H1 (cell line): ENCODE data around the gene FAAP100. TPM values are rescaled to one million over a fixed set of nuclear protein-coding genes. Genes with fewer than 3 reads are reported as not detected.

Source experiments
- CTCF ChIA-PET: fragments of 300-600 bp; sonication (Branson Sonifier 250); formaldehyde crosslinking; loops from one replicate; lab custom pipeline; 2021; ENCODE audit not compliant: partially characterized antibody; lab: Charles Lee
- POLR2A ChIA-PET: fragments of 300-600 bp; sonication (Branson Sonifier 250); formaldehyde crosslinking; loops from one replicate; lab custom pipeline; 2021; ENCODE audit warnings: inconsistent platforms; ENCODE audit not compliant: partially characterized antibody; lab: Charles Lee
- DNase-seq, 2 experiments: peaks; one replicate each; pipeline versions ENCODE4 v3.0.0 to v3.0.0-alpha.2; 2010 to 2022; ENCODE audit warnings: low spot score in 2 of 2, low read depth in 1 of 2, mixed read lengths in 1 of 2
- FAIRE-seq: peaks from 2 replicates; lab custom pipeline; 2011; peaks lifted over from hg19 to GRCh38; lab: Jason Lieb, UNC
- H2AFZ ChIP-seq: 2 replicates; pipeline ENCODE4 v1.8.1; 2012; ENCODE audit warnings: low read length, inconsistent platforms
- H2AK5ac ChIP-seq: 2 replicates; pipeline ENCODE4 v1.6.1; 2013; ENCODE audit warnings: low read depth, low read length
- H2BK120ac ChIP-seq: replicated peaks from 2 replicates; pipeline ENCODE3; 2013; ENCODE audit warnings: low read depth, low read length, inconsistent platforms
- H2BK12ac ChIP-seq: 2 replicates; pipeline ENCODE4 v1.6.1; 2013; ENCODE audit warnings: low read depth, low read length
- H2BK15ac ChIP-seq: 2 replicates; pipeline ENCODE4 v1.6.1; 2013; ENCODE audit warnings: low read length
- H2BK20ac ChIP-seq: 2 replicates; pipeline ENCODE4 v1.6.1; 2013; ENCODE audit warnings: low read length
- H2BK5ac ChIP-seq: 2 replicates; pipeline ENCODE4 v1.6.1; 2013; ENCODE audit warnings: low read depth, low read length
- H3K14ac ChIP-seq: 2 replicates; pipeline ENCODE4 v1.6.1; 2013; ENCODE audit warnings: inconsistent platforms; ENCODE audit not compliant: insufficient read length
- H3K18ac ChIP-seq: 2 replicates; pipeline ENCODE4 v1.6.1; 2013; ENCODE audit warnings: low read length; ENCODE audit errors: extremely low read depth
- H3K23ac ChIP-seq: 2 replicates; pipeline ENCODE4 v1.6.1; 2013; ENCODE audit warnings: inconsistent platforms; ENCODE audit not compliant: insufficient read length
- H3K23me2 ChIP-seq: 2 replicates; pipeline ENCODE4 v1.6.1; 2013; ENCODE audit warnings: low read depth, low read length
- H3K27ac ChIP-seq: 2 replicates; pipeline ENCODE4 v1.6.1; 2011; ENCODE audit warnings: low read depth, low read length, inconsistent platforms
- H3K27me3 ChIP-seq, 4 experiments: replicated peaks in 1 of 4; 1 replicate in 1 of 4; 2 replicates in 3 of 4; pipeline versions ENCODE4 v1.6.1 to v1.8.1; 2011 to 2013; ENCODE audit warnings: low read length in 3 of 4, mild to moderate bottlenecking in 3 of 4, inconsistent platforms in 2 of 4, mixed read lengths in 2 of 4, moderate library complexity in 1 of 4; ENCODE audit not compliant: control insufficient read depth in 3 of 4, insufficient read depth in 3 of 4; ENCODE audit errors: extremely low read depth in 1 of 4
- H3K36me3 ChIP-seq, 4 experiments: 2 replicates each; pipeline versions ENCODE4 v1.6.1 to v1.8.1; 2011 to 2013; ENCODE audit warnings: mild to moderate bottlenecking in 4 of 4, low read length in 3 of 4, moderate library complexity in 2 of 4, control low read depth in 1 of 4, inconsistent platforms in 1 of 4; ENCODE audit not compliant: insufficient read depth in 4 of 4, control insufficient read depth in 2 of 4
- H3K4ac ChIP-seq: replicated peaks from 2 replicates; pipeline ENCODE3; 2013; ENCODE audit warnings: low read length, low read depth, mixed read lengths, inconsistent platforms; ENCODE audit not compliant: insufficient read length
- H3K4me1 ChIP-seq, 4 experiments: replicated peaks in 1 of 4; 1 replicate in 1 of 4; 2 replicates in 3 of 4; pipeline versions ENCODE4 v1.6.1 to v1.8.1; 2011 to 2013; ENCODE audit warnings: low read length in 3 of 4, inconsistent platforms in 2 of 4, mixed read lengths in 1 of 4; ENCODE audit not compliant: insufficient read depth in 4 of 4, control insufficient read depth in 3 of 4
- H3K4me2 ChIP-seq, 2 experiments: 2 replicates each; pipeline versions ENCODE4 v1.6.1 to v1.8.1; 2011 to 2013; ENCODE audit warnings: low read depth in 2 of 2, low read length in 2 of 2, control low read depth in 1 of 2, inconsistent platforms in 1 of 2, mild to moderate bottlenecking in 1 of 2; ENCODE audit not compliant: insufficient read depth in 1 of 2
- H3K4me3 ChIP-seq, 4 experiments: fragments of 200-600, 300-600 bp in 1 of 4; sonication (generic), shearing (Covaris generic), sonication (Bioruptor Twin) in 1 of 4; 2 replicates each; pipeline versions ENCODE4 v1.5.1 to v1.8.1; 2011 to 2016; ENCODE audit warnings: low read length in 4 of 4, low read depth in 3 of 4, control low read depth in 2 of 4, inconsistent platforms in 2 of 4, mild to moderate bottlenecking in 2 of 4, mixed read lengths in 1 of 4, moderate library complexity in 1 of 4; ENCODE audit not compliant: insufficient read depth in 2 of 4; ENCODE audit errors: extremely low read depth in 1 of 4
- H3K56ac ChIP-seq: replicated peaks from 2 replicates; pipeline ENCODE3; 2013; ENCODE audit warnings: low read depth, mild to moderate bottlenecking, mixed read lengths, low read length, inconsistent platforms; ENCODE audit not compliant: insufficient read length
- H3K79me1 ChIP-seq: 2 replicates; pipeline ENCODE4 v1.6.1; 2013; ENCODE audit warnings: low read depth, low read length, control low read depth
- H3K79me2 ChIP-seq, 2 experiments: 2 replicates each; pipeline versions ENCODE4 v1.6.1 to v1.8.1; 2012 to 2013; ENCODE audit warnings: low read length in 2 of 2, mild to moderate bottlenecking in 2 of 2, inconsistent platforms in 1 of 2; ENCODE audit not compliant: insufficient read depth in 2 of 2, control insufficient read depth in 1 of 2
- H3K9ac ChIP-seq, 4 experiments: replicated peaks in 1 of 4; 1 replicate in 1 of 4; 2 replicates in 3 of 4; pipeline versions ENCODE4 v1.6.1 to v1.8.1; 2011 to 2013; ENCODE audit warnings: low read depth in 3 of 4, low read length in 3 of 4, control low read depth in 2 of 4, mild to moderate bottlenecking in 2 of 4, moderate library complexity in 2 of 4, inconsistent platforms in 1 of 4; ENCODE audit errors: extremely low read depth in 1 of 4
- H3K9me3 ChIP-seq, 2 experiments: 2 replicates each; pipeline versions ENCODE4 v1.6.1 to v1.8.1; 2012 to 2013; ENCODE audit warnings: mild to moderate bottlenecking in 2 of 2, moderate library complexity in 2 of 2, control low read depth in 1 of 2, inconsistent platforms in 1 of 2, low read depth in 1 of 2, low read length in 1 of 2, mixed read lengths in 1 of 2; ENCODE audit not compliant: insufficient read depth in 2 of 2
- H4K20me1 ChIP-seq, 2 experiments: replicated peaks in 1 of 2; 2 replicates each; pipeline versions ENCODE3 to v1.8.1; 2011 to 2013; ENCODE audit warnings: inconsistent platforms in 2 of 2, low read length in 2 of 2, mild to moderate bottlenecking in 1 of 2; ENCODE audit not compliant: insufficient read depth in 2 of 2, control insufficient read depth in 1 of 2
- H4K5ac ChIP-seq: 2 replicates; pipeline ENCODE4 v1.6.1; 2013; ENCODE audit warnings: low read length, low read depth, mixed read lengths, inconsistent platforms; ENCODE audit not compliant: insufficient read length
- H4K8ac ChIP-seq: 2 replicates; pipeline ENCODE4 v1.8.0; 2013; ENCODE audit warnings: mild to moderate bottlenecking, moderate library complexity, low read length, inconsistent platforms; ENCODE audit not compliant: insufficient read depth; ENCODE audit errors: extremely low read depth
- H4K91ac ChIP-seq: replicated peaks from 2 replicates; pipeline ENCODE3; 2013; ENCODE audit warnings: low read length, mixed read lengths, inconsistent platforms; ENCODE audit not compliant: insufficient read length
- CHD1 ChIP-seq: IDR thresholded peaks from 2 replicates; pipeline ENCODE4 v1.6.1; 2012; ENCODE audit warnings: low read depth, low read length, improper control_type of control experiment
- GTF2F1 ChIP-seq: IDR thresholded peaks from 2 replicates; pipeline ENCODE4 v1.6.1; 2012; ENCODE audit warnings: low read depth, low read length, improper control_type of control experiment, borderline replicate concordance
- KDM1A ChIP-seq: fragments of 200-600, 300-600 bp; sonication (generic); IDR thresholded peaks from 2 replicates; pipeline ENCODE4 v1.7.1; 2016; ENCODE audit warnings: mild to moderate bottlenecking, low read length, borderline replicate concordance
- MAFK ChIP-seq: IDR thresholded peaks from 2 replicates; pipeline ENCODE4 v1.6.1; 2012; ENCODE audit warnings: low read depth, mild to moderate bottlenecking, improper control_type of control experiment, low read length
- SUZ12 ChIP-seq: fragments of 200-600 bp; sonication (generic); IDR thresholded peaks from 2 replicates; pipeline ENCODE4 v1.6.1; 2012; ENCODE audit warnings: mild to moderate bottlenecking, inconsistent platforms, low read length, moderate library complexity, mixed read lengths
- WGBS, 2 experiments: shearing (Covaris generic) in 1 of 2; methylation state at CpG; one replicate each; pipeline versions ENCODE4 v1.1.6 to v1.1.7; 2013 to 2015; ENCODE audit warnings: low lambda C conversion rate in 2 of 2, mixed read lengths in 2 of 2, inconsistent platforms in 1 of 2, low coverage in 1 of 2, missing lambda C conversion rate in 1 of 2; ENCODE audit not compliant: insufficient replicate concordance in 2 of 2, insufficient coverage in 1 of 2, insufficient read length in 1 of 2; ENCODE audit errors: extremely low coverage in 1 of 2, missing lambda C conversion rate in 1 of 2; 5-methylcytosine and 5-hydroxymethylcytosine counted together
- polyA plus RNA-seq, 7 experiments: library from polyadenylated mRNA; depleted of rRNA in 3 of 7; stranded (reverse) in 5 of 7; unstranded in 2 of 7; fragments of >200 nt in 5 of 7; fragments of 200-250 nt in 2 of 7; gene quantifications; 1 replicate in 5 of 7; 2 replicates in 1 of 7; 4 replicates in 1 of 7; pipeline versions ENCODE4 v1.2.1 to v1.2.3, GENCODE V29; 2011 to 2013; ENCODE audit warnings: missing spikeins in 2 of 7, mixed read lengths in 2 of 7
- total RNA-seq: library from RNA; stranded (reverse); fragmentation: NEBNext Ultra II Directional; extraction: Animal tissue kit (Norgen Biotek cat#: 25700); gene quantifications from 2 replicates; pipeline ENCODE4 v1.2.1, GENCODE V29; 2021

FAAP100 gene
- total and polyA plus RNA-seq, 2 of the 8 experiments (the other 6 are each of a cell fraction or from before 2014, with no cell fraction given) = 23.2 to 41.8 TPM

DNA sequence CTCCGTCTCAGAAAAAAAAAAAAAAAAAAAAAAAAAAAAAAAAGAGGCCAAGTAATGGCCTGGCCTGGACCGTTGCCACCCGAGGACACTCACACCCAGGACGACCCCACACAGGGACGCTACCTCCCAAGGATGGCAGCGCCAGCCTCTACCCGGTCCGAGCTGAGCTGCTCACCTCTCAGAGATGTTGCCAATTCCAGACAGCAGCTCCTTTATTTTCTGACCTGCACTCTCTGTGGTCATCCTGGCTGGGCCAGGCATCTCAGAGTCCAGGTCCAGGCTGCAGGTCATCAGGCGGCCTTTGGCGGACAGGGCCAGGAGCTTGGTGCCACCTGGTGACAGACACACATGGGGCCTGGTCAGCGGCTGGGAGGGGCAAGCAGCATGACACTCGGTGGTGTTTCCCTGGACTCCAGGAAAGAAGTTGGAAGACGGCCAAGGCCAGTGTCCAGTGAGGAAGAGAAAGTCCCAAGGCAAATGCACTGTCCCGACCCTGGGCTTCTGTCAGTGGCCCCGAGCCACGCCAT lies 3.1 kb downstream of the FAAP100 start:
- Histone ChIP-seq H3K27me3 (no peaks in the 10 kb centered on the region), H3K36me3 (peaks cover 2 to 27% (median 21%) of the 10 kb centered on the region in 4 experiments; a peak in 7 of 8 replicates), H3K23me2 (peaks cover 9% of the 10 kb centered on the region; the same call in 1 of the 2 replicates), H4K91ac (no peak overlapping the region), H2BK15ac (no peak overlapping the region), H2AK5ac (no peak overlapping the region), H3K4me2 (no peak overlapping the region), H3K27ac (no peak overlapping the region), H4K5ac (no peak overlapping the region), H2BK20ac (no peak overlapping the region), H3K79me1 (peaks cover 4% of the 10 kb centered on the region; the same call in 1 of the 2 replicates), H3K79me2 (peaks cover 0 to 10% of the 10 kb centered on the region in 2 experiments; a peak in 1 of 4 replicates), H3K9ac (no peak overlapping the region), H2BK12ac (no peak overlapping the region), H3K56ac (no peak overlapping the region), H4K20me1 (peaks cover 0 to 28% of the 10 kb centered on the region in 2 experiments), H2BK5ac (no peak overlapping the region), H2AFZ (no peak overlapping the region), H4K8ac (no peak overlapping the region), H3K9me3 (no peaks in the 10 kb centered on the region), H3K4me3 (no peak overlapping the region), H3K4me1 (peaks cover 3 to 17% (median 8%) of the 10 kb centered on the region in 4 experiments), H3K23ac (no peak overlapping the region), H3K18ac (no peak overlapping the region), H2BK120ac (no peak overlapping the region), H3K14ac (no peak overlapping the region), H3K4ac (no peak overlapping the region)
- 94% methylated on average over 13 of the region's 16 CpGs; no CpG with 5 or more reads in 1 of the 2 experiments for WGBS, 2 experiments
- CTCF ChIA-PET = interaction anchor here (0.6 to 2.8 kb wide), 2 partner anchors 11 to 138 kb away, joined by 3 to 8 read pairs; no protein-coding TSS in a partner anchor
- POLR2A ChIA-PET = interaction anchor here (1.9 to 5.0 kb wide), 2 partner anchors 10 to 11 kb away, joined by 4 to 50 read pairs; no protein-coding TSS in a partner anchor
- FAIRE-seq (no peak), DNase-seq (no peak)
- no peak for TF ChIP-seq KDM1A
- TF ChIP-seq MAFK = no peak
- TF ChIP-seq CHD1 = no peak
- TF ChIP-seq SUZ12 = no peak
- TF ChIP-seq GTF2F1 = no peak
